ENCODE results near the gene PRRC2C.

PRRC2C gene

DNA sequence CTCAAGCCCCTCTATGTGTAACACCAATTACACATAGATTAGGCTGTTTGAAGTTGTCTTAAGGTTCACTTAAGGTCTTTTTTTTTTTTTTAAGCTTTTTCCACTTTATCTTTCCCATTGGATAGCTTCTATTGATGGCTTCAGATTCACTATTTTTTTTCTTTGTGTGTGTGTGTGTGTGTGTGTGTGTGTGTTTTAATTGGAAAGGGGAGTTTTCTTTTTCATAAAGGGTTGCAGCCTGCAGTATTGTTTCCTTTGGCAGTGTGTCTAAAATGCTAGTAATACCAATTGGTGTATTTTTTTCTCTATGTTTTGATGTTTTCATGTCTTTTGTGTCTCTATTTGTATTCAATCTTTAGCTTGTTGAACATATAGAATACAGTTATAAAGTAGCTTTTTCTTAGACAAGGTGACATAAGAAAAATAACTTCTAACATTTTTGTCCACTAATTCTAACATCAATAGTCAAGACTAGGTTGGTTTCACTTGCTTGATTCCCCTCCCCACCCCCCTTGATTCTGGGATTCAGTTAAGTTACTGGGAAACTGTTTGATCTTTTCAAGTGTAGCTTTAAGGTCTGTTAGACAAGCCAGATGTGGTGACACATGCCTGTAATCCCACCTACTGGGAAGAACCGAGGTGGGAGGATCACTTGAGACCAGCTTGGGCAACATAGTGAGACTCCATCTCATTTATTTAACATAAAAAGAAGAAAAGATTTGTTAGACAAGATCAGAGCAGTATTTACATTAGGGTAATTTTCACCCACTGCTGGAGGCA lies 21.4 kb downstream of the PRRC2C start:
- H3K4me1 ChIP-seq (ENCODE audit: control insufficient read depth, low read depth, low read length), result peaks cover 2% of the 10 kb centered on the region
- H3K9ac ChIP-seq (ENCODE audit: low read length), result no peak overlapping the region
- no peak overlapping the region for H2BK5ac ChIP-seq (ENCODE audit: low read length)
- H3K4ac ChIP-seq (ENCODE audit: low read depth, low read length), result no peak overlapping the region
- H2BK15ac ChIP-seq (replicated peaks; ENCODE audit: low read depth), result no peak overlapping the region
- no peak overlapping the region for H4K8ac ChIP-seq (ENCODE audit: low read depth, low read length)
- no peak overlapping the region for H3K56ac ChIP-seq (ENCODE audit: low read length)
- WGBS (ENCODE audit: extremely low coverage, insufficient coverage, low lambda C conversion rate), result no CpG with 5 or more reads among the region's 1 CpG
- H4K5ac ChIP-seq (ENCODE audit: low read length), result no peak overlapping the region
- H2AK5ac ChIP-seq (ENCODE audit: low read length), result no peak overlapping the region
- no peak overlapping the region for H2BK120ac ChIP-seq (ENCODE audit: low read depth, low read length)
- H3K23ac ChIP-seq (ENCODE audit: low read length), result no peak overlapping the region
- H3K18ac ChIP-seq (ENCODE audit: low read length), result no peak overlapping the region
- DNase-seq, result peak; percentile 88
- no peak overlapping the region for H3K27ac ChIP-seq (ENCODE audit: low read depth, low read length)
- no peaks in the 10 kb centered on the region for H3K79me1 ChIP-seq (ENCODE audit: low read length)
- no peak overlapping the region for H3K4me2 ChIP-seq (ENCODE audit: low read length)
- no peaks in the 10 kb centered on the region for H3K36me3 ChIP-seq (ENCODE audit: control insufficient read depth, insufficient read depth, low read length)
- H3K27me3 ChIP-seq (ENCODE audit: insufficient read depth, low read length, poor library complexity), result no peaks in the 10 kb centered on the region
- H3K79me2 ChIP-seq (ENCODE audit: control insufficient read depth, insufficient read depth, low read length), result peaks cover 88% of the 10 kb centered on the region
- H3K4me3 ChIP-seq (ENCODE audit: low read length), result no peak overlapping the region

DNA sequence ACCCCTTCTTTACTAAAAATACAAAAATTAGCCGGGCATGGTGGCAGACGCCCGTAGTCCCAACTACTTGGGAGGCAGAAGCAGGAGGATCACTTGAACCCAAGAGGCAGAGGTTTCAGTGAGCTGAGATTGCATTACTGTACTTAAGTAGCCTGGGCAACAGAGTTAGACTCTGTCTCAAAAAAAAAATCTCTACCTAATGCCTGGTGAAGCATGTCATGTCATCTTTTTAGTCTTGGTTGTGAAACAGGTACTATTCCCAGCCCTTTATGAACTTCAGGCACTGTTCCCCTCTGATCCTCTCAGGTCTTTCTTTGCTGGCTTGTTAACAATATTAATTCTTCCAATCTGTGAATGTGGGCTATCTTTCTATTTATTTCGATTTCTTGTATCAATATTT lies 22.1 kb downstream of the PRRC2C start:
- Histone ChIP-seq H3K4ac (ENCODE audit: low read depth, low read length) (no peak overlapping the region), H2BK15ac (replicated peaks; ENCODE audit: low read depth) (no peak overlapping the region), H4K8ac (ENCODE audit: low read depth, low read length) (no peak overlapping the region), H3K27ac (ENCODE audit: low read depth, low read length) (no peak overlapping the region), H3K4me2 (ENCODE audit: low read length) (no peak overlapping the region), H2AK5ac (ENCODE audit: low read length) (no peak overlapping the region), H4K5ac (ENCODE audit: low read length) (no peak overlapping the region), H3K9ac (ENCODE audit: low read length) (no peak overlapping the region), H3K4me3 (ENCODE audit: low read length) (no peak overlapping the region), H3K4me1 (ENCODE audit: control insufficient read depth, low read depth, low read length) (peaks cover 2% of the 10 kb centered on the region), H3K56ac (ENCODE audit: low read length) (no peak overlapping the region), H3K18ac (ENCODE audit: low read length) (no peak overlapping the region), H2BK5ac (ENCODE audit: low read length) (no peak overlapping the region), H3K27me3 (ENCODE audit: insufficient read depth, low read length, poor library complexity) (no peaks in the 10 kb centered on the region), H3K79me2 (ENCODE audit: control insufficient read depth, insufficient read depth, low read length) (peaks cover 87% of the 10 kb centered on the region), H3K36me3 (ENCODE audit: control insufficient read depth, insufficient read depth, low read length) (no peaks in the 10 kb centered on the region), H2BK120ac (ENCODE audit: low read depth, low read length) (peak overlapping the region; percentile 28), H3K23ac (ENCODE audit: low read length) (no peak overlapping the region), H3K79me1 (ENCODE audit: low read length) (no peaks in the 10 kb centered on the region)
- no peak for DNase-seq
- no CpG with 5 or more reads among the region's 4 CpGs for WGBS (ENCODE audit: extremely low coverage, insufficient coverage, low lambda C conversion rate)

DNA sequence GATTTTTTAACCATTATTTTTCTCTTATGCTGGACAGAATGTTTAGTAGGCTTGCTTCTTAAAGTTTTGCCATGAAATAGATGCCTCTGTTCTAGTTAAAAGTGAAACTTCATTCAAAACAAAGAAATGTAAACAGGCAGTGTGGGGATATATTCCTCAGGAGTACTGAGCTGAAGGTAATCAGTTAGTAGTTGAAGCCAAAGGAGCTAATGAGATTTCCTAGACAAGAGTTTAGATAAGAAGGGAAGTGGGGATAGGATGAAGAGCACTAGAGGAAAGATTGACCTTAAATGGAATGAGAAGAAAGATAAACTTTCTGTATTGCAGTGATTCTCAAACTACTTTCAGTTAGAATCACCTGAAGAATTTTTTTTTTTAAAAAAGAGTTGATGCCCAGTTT lies 23.9 kb downstream of the PRRC2C start:
- Histone ChIP-seq H3K36me3 (ENCODE audit: control insufficient read depth, insufficient read depth, low read length) (no peaks in the 10 kb centered on the region), H3K79me1 (ENCODE audit: low read length) (peaks cover 2% of the 10 kb centered on the region), H3K4ac (ENCODE audit: low read depth, low read length) (no peak overlapping the region), H3K27ac (ENCODE audit: low read depth, low read length) (no peak overlapping the region), H2BK5ac (ENCODE audit: low read length) (no peak overlapping the region), H2AK5ac (ENCODE audit: low read length) (no peak overlapping the region), H3K4me1 (ENCODE audit: control insufficient read depth, low read depth, low read length) (peaks cover 2% of the 10 kb centered on the region), H3K4me2 (ENCODE audit: low read length) (no peak overlapping the region), H4K5ac (ENCODE audit: low read length) (no peak overlapping the region), H3K9ac (ENCODE audit: low read length) (no peak overlapping the region), H3K4me3 (ENCODE audit: low read length) (no peak overlapping the region), H3K56ac (ENCODE audit: low read length) (no peak overlapping the region), H3K27me3 (ENCODE audit: insufficient read depth, low read length, poor library complexity) (no peaks in the 10 kb centered on the region), H3K79me2 (ENCODE audit: control insufficient read depth, insufficient read depth, low read length) (peaks cover 78% of the 10 kb centered on the region), H4K8ac (ENCODE audit: low read depth, low read length) (no peak overlapping the region), H3K18ac (ENCODE audit: low read length) (no peak overlapping the region), H2BK15ac (replicated peaks; ENCODE audit: low read depth) (no peak overlapping the region), H3K23ac (ENCODE audit: low read length) (no peak overlapping the region), H2BK120ac (ENCODE audit: low read depth, low read length) (no peak overlapping the region)
- peak; percentile 80 for DNase-seq

DNA sequence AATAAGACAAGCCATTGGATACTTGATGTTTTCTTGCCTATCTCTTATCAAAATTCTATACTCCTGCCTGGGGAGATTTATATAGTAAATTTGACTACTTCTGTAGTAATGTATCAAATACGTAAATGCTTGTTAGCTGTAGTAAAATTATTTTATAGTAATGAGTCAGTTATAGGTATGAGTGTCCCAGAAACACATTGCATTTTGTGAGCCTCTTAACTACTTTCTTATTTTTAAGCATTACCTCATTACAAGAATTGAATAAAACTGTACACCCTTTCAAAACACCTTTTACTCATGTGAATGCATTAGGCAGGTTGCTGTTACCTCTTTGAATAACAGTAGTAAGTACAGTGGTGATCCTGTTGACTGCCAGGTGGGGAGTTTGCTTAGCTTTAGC lies 28.4 kb downstream of the PRRC2C start:
- Histone ChIP-seq H3K4ac (ENCODE audit: low read depth, low read length) (no peak overlapping the region), H4K5ac (ENCODE audit: low read length) (no peak overlapping the region), H3K79me1 (ENCODE audit: low read length) (peaks cover 6% of the 10 kb centered on the region), H3K4me3 (ENCODE audit: low read length) (no peak overlapping the region), H3K4me1 (ENCODE audit: control insufficient read depth, low read depth, low read length) (no peaks in the 10 kb centered on the region), H3K36me3 (ENCODE audit: control insufficient read depth, insufficient read depth, low read length) (peaks cover 6% of the 10 kb centered on the region), H3K79me2 (ENCODE audit: control insufficient read depth, insufficient read depth, low read length) (peaks cover 42% of the 10 kb centered on the region), H3K23ac (ENCODE audit: low read length) (no peak overlapping the region), H4K8ac (ENCODE audit: low read depth, low read length) (no peak overlapping the region), H2AK5ac (ENCODE audit: low read length) (no peak overlapping the region), H2BK120ac (ENCODE audit: low read depth, low read length) (no peak overlapping the region), H3K18ac (ENCODE audit: low read length) (no peak overlapping the region), H3K27ac (ENCODE audit: low read depth, low read length) (no peak overlapping the region), H3K4me2 (ENCODE audit: low read length) (no peak overlapping the region), H3K27me3 (ENCODE audit: insufficient read depth, low read length, poor library complexity) (no peaks in the 10 kb centered on the region), H2BK15ac (replicated peaks; ENCODE audit: low read depth) (no peak overlapping the region), H3K56ac (ENCODE audit: low read length) (no peak overlapping the region), H3K9ac (ENCODE audit: low read length) (no peak overlapping the region), H2BK5ac (ENCODE audit: low read length) (no peak overlapping the region)
- WGBS (ENCODE audit: extremely low coverage, insufficient coverage, low lambda C conversion rate), result no CpG with 5 or more reads among the region's 1 CpG
- DNase-seq, result no peak

DNA sequence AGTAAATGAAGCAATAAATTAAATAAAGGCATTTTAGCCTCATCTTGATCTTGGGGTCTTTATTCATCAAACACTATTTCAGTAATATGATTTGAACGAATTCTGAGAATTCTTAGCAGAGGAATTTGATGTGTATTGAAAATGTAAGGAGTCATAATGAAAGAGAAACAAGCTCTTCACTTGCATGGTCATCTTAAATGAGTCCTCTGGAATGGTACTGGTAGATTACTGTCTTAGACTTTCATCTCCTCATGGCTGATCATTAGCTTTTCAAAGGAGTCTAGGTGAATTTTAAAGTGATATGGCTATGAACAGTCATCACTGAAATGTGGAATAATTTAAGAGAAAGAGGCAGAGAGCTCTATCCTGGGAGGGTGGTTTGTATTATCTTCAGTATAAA lies 30.0 kb downstream of the PRRC2C start:
- no CpG with 5 or more reads among the region's 1 CpG for WGBS (ENCODE audit: extremely low coverage, insufficient coverage, low lambda C conversion rate)
- Histone ChIP-seq H3K56ac (ENCODE audit: low read length) (no peak overlapping the region), H4K8ac (ENCODE audit: low read depth, low read length) (no peak overlapping the region)

DNA sequence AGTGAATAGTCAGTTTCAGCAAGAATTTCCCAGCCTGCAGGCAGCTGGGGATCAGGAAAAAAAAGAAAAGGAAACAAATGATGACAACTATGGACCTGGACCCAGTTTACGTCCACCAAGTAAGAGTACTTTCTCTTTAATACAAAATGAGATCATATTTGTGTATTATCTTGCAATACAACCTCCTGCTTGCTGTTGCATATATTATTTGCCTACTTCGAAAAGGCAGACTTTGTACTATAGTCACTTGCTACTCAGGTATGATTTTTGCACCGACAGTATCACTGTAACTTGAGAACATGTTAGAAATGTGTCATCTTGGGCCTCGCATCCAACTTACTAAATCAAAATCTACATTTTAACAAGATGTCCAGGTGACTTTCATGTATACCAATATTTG lies 30.4 kb downstream of the PRRC2C start:
- H2BK120ac ChIP-seq (ENCODE audit: low read depth, low read length), result no peak overlapping the region
- H3K4me3 ChIP-seq (ENCODE audit: low read length), result no peak overlapping the region
- no peak overlapping the region for H2BK5ac ChIP-seq (ENCODE audit: low read length)
- no CpG with 5 or more reads among the region's 4 CpGs for WGBS (ENCODE audit: extremely low coverage, insufficient coverage, low lambda C conversion rate)
- peaks cover 25% of the 10 kb centered on the region for H3K79me2 ChIP-seq (ENCODE audit: control insufficient read depth, insufficient read depth, low read length)
- no peak overlapping the region for H3K4me2 ChIP-seq (ENCODE audit: low read length)
- H2BK15ac ChIP-seq (replicated peaks; ENCODE audit: low read depth), result no peak overlapping the region
- H3K4ac ChIP-seq (ENCODE audit: low read depth, low read length), result no peak overlapping the region
- peaks cover 6% of the 10 kb centered on the region for H3K36me3 ChIP-seq (ENCODE audit: control insufficient read depth, insufficient read depth, low read length)
- H4K8ac ChIP-seq (ENCODE audit: low read depth, low read length), result no peak overlapping the region
- peaks cover 6% of the 10 kb centered on the region for H3K79me1 ChIP-seq (ENCODE audit: low read length)
- H3K27me3 ChIP-seq (ENCODE audit: insufficient read depth, low read length, poor library complexity), result no peaks in the 10 kb centered on the region
- no peak overlapping the region for H2AK5ac ChIP-seq (ENCODE audit: low read length)
- H4K5ac ChIP-seq (ENCODE audit: low read length), result no peak overlapping the region
- no peaks in the 10 kb centered on the region for H3K4me1 ChIP-seq (ENCODE audit: control insufficient read depth, low read depth, low read length)
- H3K56ac ChIP-seq (ENCODE audit: low read length), result no peak overlapping the region
- no peak overlapping the region for H3K23ac ChIP-seq (ENCODE audit: low read length)
- DNase-seq, result no peak
- H3K18ac ChIP-seq (ENCODE audit: low read length), result no peak overlapping the region
- no peak overlapping the region for H3K9ac ChIP-seq (ENCODE audit: low read length)
- no peak overlapping the region for H3K27ac ChIP-seq (ENCODE audit: low read depth, low read length)

More for the DNA sequence above, 30.0 kb downstream of the PRRC2C start:
- Histone ChIP-seq H2BK5ac (ENCODE audit: low read length) (no peak overlapping the region), H3K79me1 (ENCODE audit: low read length) (peaks cover 6% of the 10 kb centered on the region), H3K4me1 (ENCODE audit: control insufficient read depth, low read depth, low read length) (no peaks in the 10 kb centered on the region), H3K36me3 (ENCODE audit: control insufficient read depth, insufficient read depth, low read length) (peaks cover 6% of the 10 kb centered on the region), H3K4ac (ENCODE audit: low read depth, low read length) (no peak overlapping the region), H2AK5ac (ENCODE audit: low read length) (no peak overlapping the region), H3K18ac (ENCODE audit: low read length) (no peak overlapping the region), H3K23ac (ENCODE audit: low read length) (no peak overlapping the region), H3K27ac (ENCODE audit: low read depth, low read length) (no peak overlapping the region), H2BK15ac (replicated peaks; ENCODE audit: low read depth) (no peak overlapping the region), H2BK120ac (ENCODE audit: low read depth, low read length) (no peak overlapping the region), H3K4me3 (ENCODE audit: low read length) (no peak overlapping the region), H3K4me2 (ENCODE audit: low read length) (no peak overlapping the region), H3K9ac (ENCODE audit: low read length) (no peak overlapping the region), H4K5ac (ENCODE audit: low read length) (no peak overlapping the region), H3K27me3 (ENCODE audit: insufficient read depth, low read length, poor library complexity) (no peaks in the 10 kb centered on the region), H3K79me2 (ENCODE audit: control insufficient read depth, insufficient read depth, low read length) (peaks cover 29% of the 10 kb centered on the region)
- no peak for DNase-seq
